Hepatocyte (in vitro differentiated cells): ENCODE data around the gene MCF2L2. TPM values are rescaled to one million over a fixed set of nuclear protein-coding genes. Genes with fewer than 3 reads are reported as not detected.

ENCODE experiments used
- DNase-seq: peaks from one replicate; pipeline ENCODE4 v3.0.0-alpha.2; 2016; ENCODE audit warnings: low spot score
- H2AFZ ChIP-seq: fragments of 200-600 bp; sonication (generic); 2 replicates; pipeline ENCODE4 v1.6.0; 2016; ENCODE audit warnings: antibody characterized with exemption, mild to moderate bottlenecking
- H3K27ac ChIP-seq: fragments of 200-600 bp; sonication (generic); 2 replicates; pipeline ENCODE4 v1.5.1; 2016; ENCODE audit warnings: mild to moderate bottlenecking
- H3K27me3 ChIP-seq: fragments of 200-600 bp; sonication (generic); 2 replicates; pipeline ENCODE4 v1.6.1; 2016
- H3K36me3 ChIP-seq: fragments of 200-600 bp; sonication (generic); replicated peaks from 2 replicates; pipeline ENCODE4 v1.5.1; 2016; ENCODE audit warnings: low read depth; ENCODE audit not compliant: insufficient read depth
- H3K4me1 ChIP-seq: fragments of 200-600 bp; sonication (generic); 2 replicates; pipeline ENCODE4 v1.5.1; 2016; ENCODE audit warnings: mild to moderate bottlenecking, moderate library complexity; ENCODE audit not compliant: insufficient read depth
- H3K4me2 ChIP-seq: fragments of 200-600 bp; sonication (generic); 2 replicates; pipeline ENCODE4 v1.6.0; 2016
- H3K4me3 ChIP-seq: fragments of 200-600 bp; sonication (generic); 2 replicates; pipeline ENCODE4 v1.5.1; 2016; ENCODE audit warnings: mild to moderate bottlenecking
- H3K79me2 ChIP-seq: fragments of 200-600 bp; sonication (generic); 2 replicates; pipeline ENCODE4 v1.6.0; 2017; ENCODE audit warnings: mild to moderate bottlenecking
- H3K9me2 ChIP-seq: fragments of 200-600 bp; sonication (generic); replicated peaks from 2 replicates; pipeline ENCODE4 v1.6.0; 2017; ENCODE audit warnings: mild to moderate bottlenecking; ENCODE audit not compliant: insufficient read depth
- H3K9me3 ChIP-seq: fragments of 200-600 bp; sonication (generic); 2 replicates; pipeline ENCODE4 v1.5.1; 2016; ENCODE audit warnings: low read depth, mild to moderate bottlenecking
- H4K20me1 ChIP-seq: fragments of 200-600 bp; sonication (generic); 2 replicates; pipeline ENCODE4 v1.6.0; 2016; ENCODE audit warnings: mild to moderate bottlenecking; ENCODE audit not compliant: insufficient read depth, poor library complexity, severe bottlenecking
- EZH2 ChIP-seq: fragments of 200-600 bp; sonication (generic); IDR thresholded peaks from 2 replicates; pipeline ENCODE4 v1.6.1; 2016; ENCODE audit warnings: antibody characterized with exemption, mild to moderate bottlenecking, borderline replicate concordance
- EZH2phosphoT487 ChIP-seq: fragments of 200-600 bp; sonication (generic); IDR thresholded peaks from one replicate; pipeline ENCODE4 v1.6.1; 2018; ENCODE audit warnings: antibody characterized with exemption, mild to moderate bottlenecking, low read depth, moderate library complexity; ENCODE audit not compliant: unreplicated experiment, severe bottlenecking
- WGBS: methylation state at CpG from one replicate; pipeline ENCODE4 v1.1.6; 2016; ENCODE audit warnings: low lambda C conversion rate; ENCODE audit errors: missing lambda C conversion rate; 5-methylcytosine and 5-hydroxymethylcytosine counted together
- polyA plus RNA-seq: library from polyadenylated mRNA; unstranded; fragments of >200 nt; fragmentation: Nextera tagmentation; extraction: Ambion mirVana; gene quantifications from 2 replicates; pipeline ENCODE4 v1.2.1, GENCODE V29; 2016
- total RNA-seq: library from RNA; depleted of rRNA; stranded (reverse); fragments of >200 nt; gene quantifications from 2 replicates; pipeline ENCODE4 v1.2.3, GENCODE V29; 2014
- TF ChIP-seq, protein P1 (sequence below): fragments of 200-600 bp; sonication (generic); IDR thresholded peaks from 2 replicates; pipeline ENCODE4 v1.5.1; 2016; ENCODE audit warnings: antibody characterized with exemption, mild to moderate bottlenecking; ENCODE audit not compliant: poor library complexity

Gene MCF2L2
- total and polyA plus RNA-seq, 2 experiments from 2014 or later = 0.17 to 0.63 TPM

DNA sequence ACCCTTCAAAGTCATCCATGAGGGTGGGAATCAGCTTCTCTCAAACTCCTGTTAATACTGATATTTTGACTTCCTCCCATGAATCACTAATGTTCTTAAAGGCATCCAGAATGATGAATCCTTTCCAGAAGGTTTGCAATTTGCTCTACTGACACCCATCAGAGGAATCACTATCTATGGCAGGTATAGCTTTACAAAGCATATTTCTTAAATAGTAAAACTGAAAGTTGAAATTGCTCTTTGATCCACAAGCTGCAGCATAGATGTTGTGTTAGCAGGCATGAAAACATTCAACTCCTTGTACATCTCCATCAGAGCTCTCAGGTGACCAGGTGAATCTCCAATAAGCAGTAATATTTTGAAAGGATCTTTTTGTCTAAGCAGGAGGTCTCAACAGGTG is 109.0 kb downstream of the MCF2L2 start:
- Histone ChIP-seq H3K27ac (no peak overlapping the region), H3K27me3 (no peaks in the 10 kb centered on the region), H3K36me3 (no peaks in the 10 kb centered on the region), H4K20me1 (no peaks in the 10 kb centered on the region), H2AFZ (no peak overlapping the region), H3K4me3 (no peak overlapping the region), H3K9me3 (no peaks in the 10 kb centered on the region), H3K4me1 (no peaks in the 10 kb centered on the region), H3K79me2 (no peaks in the 10 kb centered on the region), H3K9me2 (no peaks in the 10 kb centered on the region), H3K4me2 (no peak overlapping the region)
- DNase-seq = no peak
- TF ChIP-seq, protein P1, sequence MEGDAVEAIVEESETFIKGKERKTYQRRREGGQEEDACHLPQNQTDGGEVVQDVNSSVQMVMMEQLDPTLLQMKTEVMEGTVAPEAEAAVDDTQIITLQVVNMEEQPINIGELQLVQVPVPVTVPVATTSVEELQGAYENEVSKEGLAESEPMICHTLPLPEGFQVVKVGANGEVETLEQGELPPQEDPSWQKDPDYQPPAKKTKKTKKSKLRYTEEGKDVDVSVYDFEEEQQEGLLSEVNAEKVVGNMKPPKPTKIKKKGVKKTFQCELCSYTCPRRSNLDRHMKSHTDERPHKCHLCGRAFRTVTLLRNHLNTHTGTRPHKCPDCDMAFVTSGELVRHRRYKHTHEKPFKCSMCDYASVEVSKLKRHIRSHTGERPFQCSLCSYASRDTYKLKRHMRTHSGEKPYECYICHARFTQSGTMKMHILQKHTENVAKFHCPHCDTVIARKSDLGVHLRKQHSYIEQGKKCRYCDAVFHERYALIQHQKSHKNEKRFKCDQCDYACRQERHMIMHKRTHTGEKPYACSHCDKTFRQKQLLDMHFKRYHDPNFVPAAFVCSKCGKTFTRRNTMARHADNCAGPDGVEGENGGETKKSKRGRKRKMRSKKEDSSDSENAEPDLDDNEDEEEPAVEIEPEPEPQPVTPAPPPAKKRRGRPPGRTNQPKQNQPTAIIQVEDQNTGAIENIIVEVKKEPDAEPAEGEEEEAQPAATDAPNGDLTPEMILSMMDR = no peak
- TF ChIP-seq EZH2 = no peak
- no peak for TF ChIP-seq EZH2phosphoT487

DNA sequence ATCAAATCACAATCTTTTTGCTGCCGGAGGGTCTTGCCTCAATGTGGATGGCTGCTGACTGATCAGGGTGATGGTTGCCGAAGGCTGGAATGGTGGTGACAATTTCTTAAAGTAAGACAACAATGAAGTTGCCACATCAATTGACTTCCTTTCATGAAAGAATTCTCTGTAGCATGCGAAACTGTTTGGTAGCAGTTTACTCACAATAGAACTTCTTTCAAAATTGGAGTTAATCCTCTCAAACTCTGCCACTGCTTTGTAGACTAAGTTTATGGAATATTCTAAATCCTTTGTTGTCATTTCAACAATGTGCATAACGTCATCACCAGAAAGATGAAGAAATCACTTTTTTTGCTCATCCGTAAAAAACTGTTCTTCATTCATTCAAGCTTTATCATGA is 109.5 kb downstream of the MCF2L2 start:
- TF ChIP-seq EZH2phosphoT487 (no peak), EZH2 (no peak)
- TF ChIP-seq, protein P1 = no peak

DNA sequence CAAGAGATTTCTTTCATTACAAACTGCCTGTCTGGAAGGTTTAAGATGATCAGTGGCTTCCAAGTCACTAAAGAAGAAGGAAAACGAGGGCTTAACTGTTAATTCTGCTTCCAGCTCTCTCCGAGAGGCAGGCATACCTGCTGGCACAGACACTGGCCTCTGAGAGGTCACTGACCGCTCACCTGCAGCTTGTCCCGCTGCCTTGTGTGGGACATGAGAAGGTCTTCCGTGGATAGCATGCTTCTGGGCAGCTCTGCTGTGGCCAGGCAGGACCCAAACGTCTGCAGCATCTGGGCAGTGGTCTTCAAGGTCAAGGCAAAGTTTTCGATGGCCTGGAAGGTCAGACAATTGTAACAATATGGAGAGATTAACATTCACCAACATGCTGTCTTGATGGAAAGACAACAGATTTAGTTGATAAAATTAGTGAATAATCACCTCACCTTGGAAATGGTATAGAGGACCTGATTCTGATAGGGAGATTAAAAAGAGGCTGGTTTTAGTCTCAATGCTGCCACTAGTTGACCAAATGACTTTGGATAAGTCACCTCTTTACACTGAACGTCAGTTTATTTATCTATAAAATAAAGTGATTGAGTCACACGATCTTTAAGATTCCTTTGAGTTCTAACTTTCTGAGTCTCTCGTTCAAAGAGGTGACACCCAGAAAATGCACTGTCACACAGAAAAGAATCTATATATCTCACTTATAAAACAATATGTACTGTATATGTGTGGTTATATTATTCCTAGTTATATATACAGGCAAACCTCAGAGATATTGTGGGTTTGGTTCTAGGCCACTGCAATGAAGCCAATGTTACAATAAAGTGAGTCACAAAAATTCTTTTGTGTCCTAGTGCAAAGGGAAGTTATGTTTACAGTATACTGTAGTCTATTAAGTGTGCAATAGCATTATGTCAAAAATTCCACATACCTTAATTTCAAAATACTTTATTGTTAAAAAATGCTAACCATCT is 110.2 kb downstream of the MCF2L2 start:
- H3K27me3 ChIP-seq = no peaks in the 10 kb centered on the region
- H3K36me3 ChIP-seq = no peaks in the 10 kb centered on the region
- no peaks in the 10 kb centered on the region for H3K79me2 ChIP-seq
- 85% methylated on average over 10 of the region's 10 CpGs for WGBS
- no peak for TF ChIP-seq EZH2phosphoT487
- TF ChIP-seq, protein P1 = no peak
- TF ChIP-seq EZH2 = no peak
- H4K20me1 ChIP-seq = no peaks in the 10 kb centered on the region
- no peaks in the 10 kb centered on the region for H3K9me3 ChIP-seq
- H3K4me1 ChIP-seq = no peaks in the 10 kb centered on the region
- no peak overlapping the region for H2AFZ ChIP-seq
- H3K9me2 ChIP-seq = no peaks in the 10 kb centered on the region
- no peak overlapping the region for H3K4me3 ChIP-seq
- no peak overlapping the region for H3K27ac ChIP-seq
- no peak overlapping the region for H3K4me2 ChIP-seq
- DNase-seq = no peak

More for the DNA sequence above, 109.5 kb downstream of the MCF2L2 start:
- no peak for DNase-seq
- no peak overlapping the region for H3K27ac ChIP-seq
- no peak overlapping the region for H2AFZ ChIP-seq
- H3K4me2 ChIP-seq = no peak overlapping the region
- H3K27me3 ChIP-seq = no peaks in the 10 kb centered on the region
- H4K20me1 ChIP-seq = no peaks in the 10 kb centered on the region
- no peaks in the 10 kb centered on the region for H3K4me1 ChIP-seq
- H3K9me3 ChIP-seq = no peaks in the 10 kb centered on the region
- H3K36me3 ChIP-seq = no peaks in the 10 kb centered on the region
- H3K9me2 ChIP-seq = no peaks in the 10 kb centered on the region
- no peaks in the 10 kb centered on the region for H3K79me2 ChIP-seq
- WGBS = 90% methylated on average over 5 of the region's 5 CpGs
- H3K4me3 ChIP-seq = no peak overlapping the region
